Middle frontal gyrus (tissue), 1 donor: Measurements from ENCODE around the gene IL1RL2.

ENCODE experiments used
- DNase-seq: peaks from one replicate; pipeline ENCODE4 v3.0.0-alpha.2; 2015; ENCODE audit warnings: low spot score; ENCODE audit errors: extremely low spot score

The IL1RL2 gene

DNA sequence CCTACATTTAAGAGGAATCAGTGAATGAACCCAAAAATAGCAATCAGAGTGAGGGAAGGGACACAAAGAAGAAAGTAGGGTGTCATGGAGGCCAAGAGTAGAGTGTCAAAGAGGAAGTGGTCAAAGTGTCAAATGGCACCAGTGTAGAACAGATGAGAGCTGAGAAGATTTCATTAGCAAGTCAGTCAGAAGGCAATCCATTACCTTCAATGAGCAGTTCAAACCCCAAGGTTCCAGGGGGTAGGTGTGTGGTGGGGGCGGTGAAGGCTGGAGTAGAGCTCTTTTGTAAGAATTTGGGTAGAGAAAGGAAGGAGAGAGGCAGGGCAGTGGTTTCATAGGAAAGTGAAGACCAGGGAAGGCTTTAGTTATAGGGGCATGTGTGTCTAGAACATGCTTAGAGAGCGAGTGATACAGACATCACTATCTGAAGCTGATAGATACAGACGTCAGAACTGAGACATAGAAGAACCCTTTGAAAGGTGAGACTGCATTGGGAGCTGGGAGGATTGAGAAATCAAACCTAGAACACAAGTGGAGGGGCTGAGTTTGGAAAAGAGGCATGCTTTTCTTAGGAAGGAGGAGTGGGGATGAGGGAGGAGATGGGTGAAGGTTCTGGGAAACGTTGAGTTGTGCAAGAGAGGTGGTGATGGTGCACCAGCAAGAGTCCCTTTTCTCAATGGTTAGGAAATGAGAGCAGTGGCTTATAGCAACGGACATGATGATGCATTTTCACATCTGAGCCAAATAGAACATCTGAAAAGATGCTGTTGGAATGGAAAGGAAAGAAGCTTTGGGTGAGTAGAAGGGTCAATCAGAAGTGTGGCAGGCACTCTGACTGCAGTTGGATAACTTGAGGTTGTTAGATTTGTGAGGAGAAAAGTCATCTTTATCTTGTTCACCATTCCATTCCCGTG, 75.7 kb downstream of the IL1RL2 start:
- no peak for DNase-seq

DNA sequence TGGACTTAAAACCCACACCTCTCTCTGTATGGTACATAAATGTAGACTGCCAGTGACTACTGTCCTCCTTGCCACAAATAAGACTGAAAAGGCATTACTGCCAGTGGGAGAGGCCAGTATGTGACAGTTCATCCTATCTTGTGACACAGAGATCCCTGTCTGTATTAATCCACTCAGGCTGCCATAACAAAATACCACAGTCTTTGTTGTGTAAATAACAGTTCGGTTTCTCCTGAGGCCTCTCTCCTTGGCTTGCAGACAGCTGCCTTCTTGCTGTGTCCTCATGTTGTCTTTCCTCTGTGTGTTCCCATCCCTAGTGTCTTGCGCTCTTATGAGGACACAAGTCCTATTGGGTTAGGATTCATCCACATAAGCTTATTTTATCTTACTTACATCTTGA, 78.1 kb downstream of the IL1RL2 start:
- DNase-seq = no peak

DNA sequence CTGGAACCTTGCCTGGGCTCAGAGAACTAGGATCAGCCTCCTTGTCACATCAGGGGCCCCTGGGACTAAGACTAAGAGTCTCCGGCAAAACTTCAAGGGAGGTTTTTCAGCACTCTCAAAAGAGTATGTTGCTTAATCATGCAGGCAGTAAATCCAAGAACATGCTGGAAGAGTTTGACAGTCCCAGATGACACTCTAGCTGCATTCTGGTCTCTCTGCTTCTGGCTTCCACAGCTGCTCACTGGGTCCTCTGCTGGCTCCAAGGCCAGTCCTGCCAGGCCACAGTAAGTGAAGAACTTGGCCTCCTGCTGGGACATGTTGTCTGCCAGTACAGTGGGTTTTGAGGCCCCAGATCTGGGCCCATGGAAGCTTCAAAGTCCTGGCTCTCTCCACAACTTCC, 79.4 kb downstream of the IL1RL2 start:
- DNase-seq = no peak

DNA sequence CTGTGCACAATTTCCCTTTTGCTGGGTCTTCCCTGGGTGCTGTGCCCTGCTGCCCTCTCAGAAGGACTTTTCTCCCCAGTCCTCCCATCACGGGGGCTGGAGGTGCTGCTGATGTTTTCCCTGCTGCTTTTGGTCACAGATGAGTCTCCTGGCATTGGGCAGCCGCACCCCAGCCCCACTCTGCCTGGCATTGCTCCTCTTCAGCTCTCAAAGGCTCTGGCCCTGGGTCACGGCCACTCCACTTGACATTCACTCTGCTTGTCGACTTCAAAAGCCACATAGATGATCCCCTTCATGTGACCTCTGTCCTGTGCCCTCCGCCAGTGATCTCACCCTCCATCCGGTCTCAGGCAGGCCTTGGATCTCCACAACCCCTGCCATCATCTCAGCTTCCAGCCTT, 81.0 kb downstream of the IL1RL2 start:
- no peak for DNase-seq

DNA sequence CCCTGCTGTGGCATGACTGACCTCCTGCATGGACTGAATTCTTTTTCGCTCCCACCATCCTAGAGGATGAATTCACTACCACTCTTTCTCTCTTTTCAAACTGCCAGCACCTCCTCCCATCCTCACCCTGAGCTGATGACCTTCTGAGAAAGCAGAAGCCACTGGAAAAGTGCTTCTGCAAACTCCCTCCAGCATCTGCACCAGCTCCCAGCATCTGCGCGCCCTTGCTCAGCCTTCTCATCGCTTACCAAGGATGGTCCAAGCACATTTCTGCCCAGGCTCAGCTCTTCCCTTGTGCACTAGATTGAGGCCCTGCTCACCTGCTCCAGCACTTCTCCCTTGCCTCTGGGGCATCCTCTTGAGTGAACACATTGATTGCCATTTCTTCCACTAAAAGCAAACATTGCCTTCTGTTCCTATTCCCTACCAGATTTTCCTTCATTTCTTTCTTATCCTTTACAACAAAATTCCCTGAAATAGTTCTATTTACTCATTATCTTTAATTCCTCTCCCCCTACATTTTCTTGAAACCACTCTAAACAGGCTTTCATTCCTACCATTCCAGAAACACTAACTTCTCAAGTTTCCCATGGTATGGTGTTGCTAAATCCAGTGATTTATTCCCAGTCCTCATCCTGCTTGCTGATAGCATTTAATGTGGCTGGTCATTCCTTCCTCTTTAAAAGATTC, 81.8 kb downstream of the IL1RL2 start:
- no peak for DNase-seq

DNA sequence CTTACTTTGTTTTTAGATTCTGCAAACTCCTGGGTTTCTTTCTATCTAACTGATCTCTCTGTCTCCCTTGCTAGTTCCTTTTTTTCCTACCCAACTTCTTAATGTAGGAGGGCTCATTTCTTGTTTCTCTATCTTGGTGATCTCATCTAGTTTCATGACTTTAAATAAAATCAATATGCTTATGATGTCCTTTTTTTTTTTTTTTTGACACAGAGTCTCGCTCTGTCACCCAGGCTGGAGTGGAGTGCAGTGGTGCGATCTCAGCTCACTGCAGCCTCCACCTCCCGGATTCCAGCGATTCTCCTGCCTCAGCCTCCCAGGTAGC, 82.3 kb downstream of the IL1RL2 start:
- DNase-seq = no peak

DNA sequence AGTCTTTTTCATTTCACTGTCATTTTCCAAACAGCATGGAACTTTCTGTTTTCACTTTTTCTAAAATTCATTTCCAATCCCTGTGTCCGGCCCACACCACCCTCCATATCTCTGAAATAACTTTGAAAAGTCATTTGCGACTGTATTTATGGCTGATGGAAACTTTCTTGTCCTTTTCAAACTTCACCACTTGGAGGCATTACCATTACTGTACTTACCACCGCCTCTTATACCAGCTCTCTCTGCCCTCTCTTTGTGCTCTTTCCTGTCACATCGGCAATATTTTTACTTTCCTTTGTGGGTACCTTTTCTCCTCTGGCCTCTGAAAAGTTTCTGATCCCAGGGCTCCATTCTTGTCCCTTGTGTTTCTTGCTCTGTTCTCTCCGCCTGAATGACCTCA, 85.0 kb downstream of the IL1RL2 start:
- no peak for DNase-seq

DNA sequence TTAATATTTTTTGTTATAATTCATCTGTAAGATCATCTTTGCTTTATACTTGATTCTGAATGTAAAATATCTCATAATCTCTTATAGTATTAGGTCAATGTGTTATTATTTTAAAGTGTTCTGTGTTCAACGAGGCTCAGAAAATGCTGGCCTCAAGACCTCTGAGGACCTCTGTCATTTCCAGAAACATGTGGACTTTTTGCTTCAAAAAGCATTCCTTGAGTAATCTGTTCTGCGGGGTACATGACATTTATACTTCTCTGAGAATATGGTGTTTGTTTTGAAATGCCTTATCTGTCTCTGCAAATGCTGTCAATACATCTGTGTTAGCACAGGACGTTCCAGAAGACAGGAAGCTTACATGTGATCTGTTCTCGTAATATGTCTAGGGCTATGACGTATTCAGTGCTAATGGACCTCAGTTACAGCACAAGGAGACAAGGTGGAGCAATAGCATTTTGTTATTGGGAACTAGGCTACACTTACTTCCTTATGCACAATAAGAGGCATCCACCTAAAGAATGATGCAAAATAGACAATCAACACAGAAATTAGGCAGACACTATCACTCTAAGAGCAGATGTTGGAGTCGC, 86.9 kb downstream of the IL1RL2 start:
- DNase-seq = no peak

DNA sequence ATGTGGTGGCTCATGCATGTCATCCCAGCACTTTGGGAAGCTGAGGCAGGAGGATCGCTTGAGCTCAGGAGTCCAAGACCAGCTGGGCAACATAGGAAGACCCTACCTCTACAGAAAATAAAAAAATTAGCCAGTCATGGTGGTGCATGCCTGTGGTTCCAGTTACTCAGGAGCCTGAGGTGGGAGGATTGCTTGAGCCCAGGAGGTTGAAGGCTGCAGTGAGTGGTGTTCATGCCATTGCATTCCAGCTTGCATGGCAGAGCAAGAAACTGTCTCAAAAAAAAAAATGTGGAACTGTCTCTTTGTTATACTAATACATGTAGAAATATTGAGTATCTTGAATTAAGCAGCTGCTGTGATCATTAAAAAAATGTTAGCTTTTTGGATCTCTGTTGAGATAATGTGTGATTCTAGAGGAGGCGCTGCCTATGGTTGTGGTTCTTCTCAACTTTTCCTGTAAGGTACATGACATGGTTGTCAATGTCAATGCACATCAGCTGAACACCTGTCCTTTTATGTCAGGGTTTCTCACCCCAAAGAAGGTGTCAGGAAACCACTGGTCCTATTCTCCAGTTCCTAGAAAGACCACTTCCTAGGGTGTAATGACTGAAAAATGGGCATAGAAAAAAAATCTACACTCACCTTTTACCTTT, 89.9 kb downstream of the IL1RL2 start:
- no peak for DNase-seq

DNA sequence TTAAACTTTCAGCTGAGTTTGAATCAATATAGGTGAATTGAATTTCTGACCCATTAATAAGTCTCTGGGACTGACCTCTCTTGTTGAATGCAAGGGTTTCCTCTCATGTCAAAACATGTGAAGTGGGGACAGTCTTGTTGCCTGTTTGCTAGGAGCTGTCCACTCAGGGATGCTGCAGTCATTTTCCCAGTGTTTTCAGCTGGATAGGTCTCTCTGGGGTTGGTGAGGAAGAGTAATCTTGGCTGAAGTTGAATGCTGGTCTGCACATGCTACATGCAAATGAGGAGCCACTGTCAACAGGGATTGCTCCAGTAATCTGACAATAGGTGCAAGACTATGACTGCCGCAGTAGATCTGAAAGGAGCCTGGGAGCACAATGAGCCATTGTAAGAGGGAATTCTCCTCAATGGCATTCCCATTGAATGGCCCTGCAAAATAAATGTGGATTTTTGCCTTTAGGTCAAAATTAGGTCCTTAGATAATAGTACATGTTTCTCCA, 90.4 kb downstream of the IL1RL2 start:
- DNase-seq = no peak

DNA sequence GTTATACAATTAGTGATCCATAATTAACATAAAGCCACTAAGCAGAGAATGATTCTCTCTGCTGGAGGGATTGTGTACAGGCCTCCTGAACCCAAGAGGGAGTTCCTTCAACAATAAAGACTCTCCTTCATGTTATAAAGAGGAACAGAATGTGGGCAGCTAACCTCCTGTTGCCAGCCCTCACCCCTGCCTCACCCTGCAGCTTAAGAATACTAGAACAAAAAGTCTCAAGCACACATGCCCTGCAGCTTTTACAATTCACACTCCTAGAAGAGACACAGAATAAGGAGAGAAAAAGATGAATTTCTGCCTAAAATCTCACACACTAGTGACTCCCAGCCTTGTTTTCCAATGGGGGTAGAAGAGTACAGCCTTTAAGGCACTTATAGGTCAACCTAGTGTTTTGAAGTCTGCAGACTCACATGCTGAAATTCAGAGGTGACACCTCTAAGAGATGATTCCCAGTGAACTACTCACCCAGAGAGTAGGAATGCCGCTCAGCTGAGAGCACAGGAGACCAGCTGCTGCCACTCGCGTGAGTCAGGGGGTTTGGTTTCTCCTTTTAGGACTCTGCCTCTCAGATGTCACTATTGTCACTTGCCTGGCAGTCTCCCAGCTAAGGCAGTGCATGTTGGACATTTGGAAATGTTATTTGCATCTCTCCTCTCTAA, 92.0 kb downstream of the IL1RL2 start:
- DNase-seq = no peak

DNA sequence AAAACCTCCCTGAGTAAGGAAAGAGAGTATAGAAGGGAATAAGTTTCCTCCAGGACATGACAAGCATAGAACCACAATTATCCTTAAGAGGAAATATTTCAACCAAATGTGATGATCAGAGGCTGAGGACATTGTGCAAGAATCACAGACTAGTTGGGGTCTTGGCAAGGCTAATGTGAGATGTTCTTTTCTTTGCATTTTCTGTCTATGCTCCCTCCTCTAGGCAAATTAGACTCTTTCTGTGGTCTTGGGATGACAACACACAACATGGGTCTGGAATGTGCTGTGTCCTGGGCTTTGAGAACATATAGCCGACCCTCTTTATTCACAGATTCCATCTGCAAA, 92.5 kb downstream of the IL1RL2 start:
- no peak for DNase-seq

DNA sequence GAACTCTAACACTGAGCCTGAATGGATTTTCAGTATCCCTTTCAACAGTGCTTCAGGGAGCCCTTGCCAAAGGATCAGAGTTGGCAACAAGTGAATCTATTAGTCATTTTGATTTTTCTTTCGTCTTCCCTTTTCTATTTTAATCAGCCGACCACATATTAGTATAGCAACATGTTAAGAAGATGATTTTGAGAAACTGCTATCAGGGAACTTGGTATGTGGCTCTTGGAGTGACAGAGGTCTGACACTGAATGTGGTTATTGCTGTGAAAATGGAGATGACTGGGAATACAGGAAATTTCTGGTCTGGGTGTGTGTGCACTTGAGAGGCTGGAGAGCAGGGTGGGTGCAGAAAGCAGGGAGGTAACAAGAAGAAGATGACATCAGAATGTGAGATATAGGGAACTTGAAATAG, 95.9 kb downstream of the IL1RL2 start:
- no peak for DNase-seq

DNA sequence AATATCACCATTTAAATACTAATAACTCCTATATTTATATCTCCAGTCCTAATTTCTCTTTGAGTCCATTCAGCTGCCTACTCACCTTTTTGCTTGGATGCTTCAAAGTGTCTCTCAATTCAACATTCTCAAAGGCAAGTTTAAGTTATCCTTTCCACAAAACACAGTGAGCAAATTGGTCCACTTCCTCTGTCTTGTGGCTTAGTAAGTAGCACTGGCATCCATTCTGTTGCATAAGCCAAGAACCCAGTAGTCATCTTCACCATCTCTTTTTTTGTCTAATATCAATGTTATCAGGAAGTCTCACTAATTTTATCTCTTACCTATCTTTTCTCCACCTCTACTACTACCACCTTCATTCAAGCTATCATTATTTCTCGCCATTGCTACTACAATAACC, 97.2 kb downstream of the IL1RL2 start:
- no peak for DNase-seq

DNA sequence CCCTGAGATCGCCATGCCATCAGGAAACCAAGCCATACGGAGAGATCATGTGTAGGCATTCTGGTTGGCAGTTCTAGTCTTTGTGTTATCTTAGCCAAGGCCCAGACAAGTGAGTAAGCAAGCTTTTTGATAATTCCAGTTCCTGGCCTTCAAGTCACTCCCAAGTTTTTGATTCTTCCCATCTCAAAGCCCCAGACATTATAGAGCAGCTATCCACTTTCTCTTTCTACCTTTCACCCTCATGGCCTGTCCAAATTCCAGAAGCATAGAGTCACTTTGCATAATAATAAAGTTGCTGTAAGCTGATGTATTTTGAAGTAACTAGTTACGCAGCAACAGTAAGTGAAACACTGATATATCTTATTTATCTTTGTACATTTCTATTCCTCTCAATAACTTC, 97.8 kb downstream of the IL1RL2 start:
- no peak for DNase-seq

DNA sequence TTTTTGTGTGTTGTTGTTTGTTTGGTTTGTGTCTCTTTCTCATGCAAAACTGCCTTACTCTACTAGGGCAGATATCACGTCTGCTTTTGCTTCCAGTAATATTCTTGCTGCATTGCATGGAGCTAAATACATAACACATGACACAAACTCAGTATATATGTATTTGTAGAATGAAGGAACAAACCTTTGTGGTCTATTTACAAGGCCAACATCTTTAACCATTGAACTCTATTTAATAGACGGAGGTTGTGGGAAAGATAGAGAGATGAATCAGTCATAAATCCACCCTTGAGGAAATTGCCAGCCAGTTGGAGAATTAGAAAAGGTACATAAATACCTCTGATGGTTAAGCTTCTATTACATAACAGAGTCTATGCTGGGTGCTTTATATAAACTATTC, 98.5 kb downstream of the IL1RL2 start:
- DNase-seq = no peak

DNA sequence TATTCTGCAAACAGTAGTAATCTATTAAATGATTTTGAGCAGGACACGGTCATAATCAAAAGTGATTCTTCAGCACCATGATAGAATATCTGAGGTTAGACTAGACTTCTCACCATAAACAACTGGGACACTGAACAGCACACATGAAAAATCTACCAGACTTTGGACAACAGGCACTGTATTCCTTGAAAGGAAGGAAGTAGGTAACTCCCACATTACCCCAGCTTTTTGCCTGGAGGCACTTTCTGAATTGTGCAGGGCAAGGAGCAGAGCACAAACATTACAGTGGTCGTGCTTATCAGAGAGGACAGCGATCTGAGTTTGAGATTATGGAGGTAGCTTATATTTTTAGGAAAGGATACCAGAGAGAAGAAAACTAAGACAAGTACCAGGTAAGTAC, 99.2 kb downstream of the IL1RL2 start:
- no peak for DNase-seq

DNA sequence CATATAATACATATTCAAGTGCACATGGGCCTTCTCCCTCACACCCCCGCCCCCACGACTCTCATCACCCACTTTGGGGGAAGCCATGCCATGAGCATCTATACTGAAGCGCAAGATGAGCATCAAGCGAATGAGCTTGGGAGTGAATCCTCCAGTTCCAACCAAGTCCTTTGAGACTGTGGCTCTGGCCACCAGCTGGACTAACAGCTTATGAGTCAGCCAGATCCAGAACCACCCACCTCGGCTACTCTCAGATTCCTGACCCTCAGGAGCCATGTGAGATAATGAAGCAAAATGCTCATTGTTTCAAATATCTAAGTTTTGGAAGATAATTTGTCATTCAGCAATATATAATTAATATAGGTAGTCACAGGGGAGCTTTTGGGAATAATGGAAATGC, 102.3 kb downstream of the IL1RL2 start:
- no peak for DNase-seq
